Measurements from ENCODE around the gene C6orf58. TPM values are rescaled to one million over a fixed set of nuclear protein-coding genes. Genes with fewer than 3 reads are reported as not detected.

Gene C6orf58
- total and polyA plus RNA-seq, 2 experiments from 2014 or later = 0.18 TPM; not detected in 1

GRCh38 chr6:127533011-127533410, 44.0 kb upstream of the C6orf58 start (continued):
- no peak for TF ChIP-seq POLR2AphosphoS5 (IDR thresholded peaks at IDR 0.05; ENCODE audit: low read depth)
- no peak for TF ChIP-seq CREB1 (CRISPR knock-in tag; IDR thresholded peaks at IDR 0.05; ENCODE audit: low read depth)
- TF ChIP-seq ZNF114 (CRISPR knock-in tag; IDR thresholded peaks at IDR 0.05) = no peak
- TF ChIP-seq REST (IDR thresholded peaks at IDR 0.05; ENCODE audit: unreplicated experiment) = no peak
- TF ChIP-seq, protein P1, sequence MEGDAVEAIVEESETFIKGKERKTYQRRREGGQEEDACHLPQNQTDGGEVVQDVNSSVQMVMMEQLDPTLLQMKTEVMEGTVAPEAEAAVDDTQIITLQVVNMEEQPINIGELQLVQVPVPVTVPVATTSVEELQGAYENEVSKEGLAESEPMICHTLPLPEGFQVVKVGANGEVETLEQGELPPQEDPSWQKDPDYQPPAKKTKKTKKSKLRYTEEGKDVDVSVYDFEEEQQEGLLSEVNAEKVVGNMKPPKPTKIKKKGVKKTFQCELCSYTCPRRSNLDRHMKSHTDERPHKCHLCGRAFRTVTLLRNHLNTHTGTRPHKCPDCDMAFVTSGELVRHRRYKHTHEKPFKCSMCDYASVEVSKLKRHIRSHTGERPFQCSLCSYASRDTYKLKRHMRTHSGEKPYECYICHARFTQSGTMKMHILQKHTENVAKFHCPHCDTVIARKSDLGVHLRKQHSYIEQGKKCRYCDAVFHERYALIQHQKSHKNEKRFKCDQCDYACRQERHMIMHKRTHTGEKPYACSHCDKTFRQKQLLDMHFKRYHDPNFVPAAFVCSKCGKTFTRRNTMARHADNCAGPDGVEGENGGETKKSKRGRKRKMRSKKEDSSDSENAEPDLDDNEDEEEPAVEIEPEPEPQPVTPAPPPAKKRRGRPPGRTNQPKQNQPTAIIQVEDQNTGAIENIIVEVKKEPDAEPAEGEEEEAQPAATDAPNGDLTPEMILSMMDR (conservative IDR thresholded peaks at IDR 0.05; ENCODE audit: low read depth in 2 of 2) = no peak

DNA sequence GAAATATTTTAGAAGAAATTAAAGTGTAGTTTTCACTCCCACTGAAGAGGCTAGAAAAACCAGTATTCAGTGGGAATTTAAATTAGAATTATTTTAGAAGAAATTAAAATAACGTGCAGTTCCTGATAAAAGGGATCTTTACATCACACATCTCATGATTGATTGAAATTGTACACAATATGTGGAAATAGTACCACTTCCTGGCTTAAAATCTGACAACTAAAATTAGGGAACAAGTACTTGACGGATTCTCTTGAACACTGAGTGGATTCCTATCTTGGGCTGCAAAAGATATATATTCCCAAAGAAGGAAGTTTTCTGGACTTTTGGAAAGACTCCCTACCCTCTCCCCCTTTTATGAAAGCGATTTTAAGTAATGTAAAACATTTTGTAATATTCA, 43.2 kb upstream of the C6orf58 start:
- no peaks in the 10 kb centered on the region for H3F3A ChIP-seq (replicated peaks; ENCODE audit: low read depth)
- H3K27ac ChIP-seq (ENCODE audit: low read depth) = no peak overlapping the region
- H3K79me2 ChIP-seq (replicated peaks; ENCODE audit: insufficient read depth) = no peaks in the 10 kb centered on the region
- H3K36me3 ChIP-seq (ENCODE audit: insufficient read depth) = no peaks in the 10 kb centered on the region
- Mint-ChIP-seq H3K36me3 (ENCODE audit: low read depth) (no peaks in the 10 kb centered on the region), H3K4me1 (peaks cover under 1% of the 10 kb centered on the region; the same call in 2 of the 3 replicates), H3K27me3 (ENCODE audit: insufficient read depth, low read depth, poor library complexity) (peaks cover 4% of the 10 kb centered on the region), H3K4me3 (no peak overlapping the region), H3K9me3 (no peaks in the 10 kb centered on the region), H3K27ac (no peak overlapping the region)
- H3K4me2 ChIP-seq = no peak overlapping the region
- H3K27me3 ChIP-seq (ENCODE audit: insufficient read depth) = no peaks in the 10 kb centered on the region
- ATAC-seq (no peak), DNase-seq (ENCODE audit: low spot score) (no peak)
- H3K9me2 ChIP-seq (ENCODE audit: insufficient read depth) = 0 out of 2 replicates have a peak, but pooled peaks cover 2% of the 10 kb centered on the region
- H3K4me1 ChIP-seq (ENCODE audit: insufficient read depth) = no peaks in the 10 kb centered on the region
- no peak overlapping the region for H3K4me3 ChIP-seq
- H4K20me1 ChIP-seq (replicated peaks; ENCODE audit: insufficient read depth) = no peaks in the 10 kb centered on the region
- H2AFZ ChIP-seq = no peak overlapping the region
- no peak for TF ChIP-seq ZNF331 (CRISPR knock-in tag; IDR thresholded peaks at IDR 0.05; ENCODE audit: low read depth)
- TF ChIP-seq REST (IDR thresholded peaks at IDR 0.05; ENCODE audit: unreplicated experiment) = no peak
- no peak for TF ChIP-seq NANOG (IDR thresholded peaks at IDR 0.05; ENCODE audit: borderline replicate concordance)
- TF ChIP-seq, protein P1 (conservative IDR thresholded peaks at IDR 0.05; ENCODE audit: low read depth in 2 of 2) = no peak
- no peak for TF ChIP-seq POLR2AphosphoS5 (IDR thresholded peaks at IDR 0.05; ENCODE audit: low read depth)
